Naive thymus-derived CD8-positive, alpha-beta T cell (primary cell): ENCODE measurements around the gene THEM5. TPM values are rescaled to one million over a fixed set of nuclear protein-coding genes. Genes with fewer than 3 reads are reported as not detected.
A peak's percentile ranks its signal among the peaks of the same experiment; 100 is the strongest.

ENCODE experiments used
- ATAC-seq, 2 donors: fragments of 150-1000 bp; cut with Tn5 transposase in 1 of 2; sonication (Bioruptor Pico), chemical (Tn5 transposase) in 1 of 2; 1 replicate in 1 of 2; 2 replicates in 1 of 2; pipeline ENCODE4 v1.10.0; 2021; ENCODE audit warnings: mild to moderate bottlenecking in 2 of 2, moderate library complexity in 2 of 2
- POLR2A ChIA-PET: fragments of 350-600 bp; sonication (Branson Sonifier 250); formaldehyde crosslinking; loops from one replicate; lab custom pipeline; 2021; ENCODE audit warnings: antibody characterized with exemption; lab: Charles Lee
- DNase-seq, 10 donors: peaks; one replicate each; pipeline versions ENCODE4 v3.0.0 to v3.0.0-alpha.2; 2020 to 2022
- H3K27ac Mint-ChIP-seq, 10 donors: one replicate each; pipeline ENCODE4 v1.8.0; 2020 to 2022; ENCODE audit warnings: mild to moderate bottlenecking in 10 of 10, mixed read lengths in 10 of 10, moderate library complexity in 4 of 10, inconsistent platforms in 1 of 10
- H3K27me3 Mint-ChIP-seq, 5 donors: one replicate each; pipeline ENCODE4 v1.8.0; 2021 to 2022; ENCODE audit warnings: mixed read lengths in 5 of 5
- H3K36me3 Mint-ChIP-seq, 3 donors: one replicate each; pipeline ENCODE4 v1.8.0; 2020 to 2022; ENCODE audit warnings: mixed read lengths in 3 of 3, mild to moderate bottlenecking in 2 of 3, inconsistent platforms in 1 of 3
- H3K4me1 Mint-ChIP-seq, 4 donors: one replicate each; pipeline ENCODE4 v1.8.0; 2021 to 2022; ENCODE audit warnings: mixed read lengths in 4 of 4
- H3K4me3 Mint-ChIP-seq, 10 donors: one replicate each; pipeline ENCODE4 v1.8.0; 2020 to 2022; ENCODE audit warnings: mild to moderate bottlenecking in 10 of 10, mixed read lengths in 10 of 10, moderate library complexity in 6 of 10, inconsistent platforms in 1 of 10
- H3K9me3 Mint-ChIP-seq, 9 donors: one replicate each; pipeline ENCODE4 v1.8.0; 2020 to 2022; ENCODE audit warnings: mixed read lengths in 9 of 9, mild to moderate bottlenecking in 3 of 9, inconsistent platforms in 1 of 9, moderate library complexity in 1 of 9
- polyA plus RNA-seq, 3 donors: library from polyadenylated mRNA; unstranded; fragments of 300-500 nt; fragmentation: Illumina TruSeq; gene quantifications; one replicate each; pipeline ENCODE4 v1.2.3, GENCODE V29; 2021
- total RNA-seq, 8 experiments: library from RNA in 2 of 8; stranded (reverse) in 2 of 8; gene quantifications; one replicate each; pipeline ENCODE4 v1.2.3 and lab custom pipeline; 2021 to 2026

Gene THEM5
- total and polyA plus RNA-seq, 5 experiments from 2014 or later = not detected

DNA sequence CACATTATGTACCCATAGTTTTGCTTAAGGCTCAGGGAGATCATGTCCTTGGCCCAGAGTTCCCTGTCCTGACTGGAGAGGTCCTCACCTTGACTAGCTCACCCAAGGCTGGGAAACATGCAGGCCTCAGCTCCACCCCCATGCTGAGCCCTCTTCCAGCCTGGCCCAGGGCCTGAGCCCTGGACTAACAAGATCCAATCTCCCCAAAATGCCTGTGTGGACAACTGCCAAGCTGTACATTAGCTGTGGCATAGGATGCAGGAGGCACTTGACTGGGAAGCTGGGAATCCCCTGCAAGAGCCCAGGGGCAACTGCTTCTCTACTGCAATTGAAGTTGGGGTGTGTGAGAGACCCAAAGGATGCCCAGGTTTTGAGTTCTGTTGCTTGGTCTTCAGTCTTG, 50.3 kb downstream of the THEM5 start:
- H3K27ac Mint-ChIP-seq = peak overlapping the region in 1 of 10 donors; percentile 33
- POLR2A ChIA-PET = no interaction called here
- peaks cover 11 to 16% (median 12%) of the 10 kb centered on the region in 4 donors for H3K4me1 Mint-ChIP-seq
- ATAC-seq (no peak), DNase-seq (no peak)
- no peak overlapping the region for H3K4me3 Mint-ChIP-seq
- peaks cover 0 to 6% (median 0%) of the 10 kb centered on the region in 5 donors for H3K27me3 Mint-ChIP-seq
- peaks cover 0 to 8% (median 0%) of the 10 kb centered on the region in 3 donors for H3K36me3 Mint-ChIP-seq
- H3K9me3 Mint-ChIP-seq = no peaks in the 10 kb centered on the region

DNA sequence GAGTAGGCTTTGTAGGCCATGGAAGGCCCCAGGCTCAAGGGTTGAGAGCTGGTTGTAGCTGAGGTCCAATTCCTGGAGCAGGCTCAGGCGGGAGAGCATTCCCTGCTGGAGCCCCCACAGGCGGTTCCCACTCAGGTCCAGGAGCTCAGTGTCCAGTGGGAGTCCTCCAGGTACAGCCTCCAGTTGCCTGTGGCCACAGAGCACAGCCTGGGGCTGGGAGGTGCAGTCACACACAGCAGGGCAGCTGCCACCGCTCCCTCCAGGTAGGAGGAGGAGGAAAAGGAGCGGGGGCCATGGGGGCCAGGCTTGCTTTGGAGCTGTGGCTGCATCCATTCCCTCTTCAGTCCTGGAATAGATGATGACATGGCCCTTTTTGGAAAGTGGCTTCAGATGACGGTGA, 51.1 kb downstream of the THEM5 start:
- Mint-ChIP-seq H3K9me3 (no peaks in the 10 kb centered on the region), H3K27ac (peak overlapping the region in 1 of 10 donors; percentile 38), H3K27me3 (peaks cover 0 to 6% (median 0%) of the 10 kb centered on the region in 5 donors), H3K4me3 (no peak overlapping the region), H3K36me3 (peaks cover 0 to 8% (median 0%) of the 10 kb centered on the region in 3 donors), H3K4me1 (peaks cover 8 to 13% (median 12%) of the 10 kb centered on the region in 4 donors)
- POLR2A ChIA-PET = no interaction called here
- ATAC-seq (no peak), DNase-seq (no peak)

DNA sequence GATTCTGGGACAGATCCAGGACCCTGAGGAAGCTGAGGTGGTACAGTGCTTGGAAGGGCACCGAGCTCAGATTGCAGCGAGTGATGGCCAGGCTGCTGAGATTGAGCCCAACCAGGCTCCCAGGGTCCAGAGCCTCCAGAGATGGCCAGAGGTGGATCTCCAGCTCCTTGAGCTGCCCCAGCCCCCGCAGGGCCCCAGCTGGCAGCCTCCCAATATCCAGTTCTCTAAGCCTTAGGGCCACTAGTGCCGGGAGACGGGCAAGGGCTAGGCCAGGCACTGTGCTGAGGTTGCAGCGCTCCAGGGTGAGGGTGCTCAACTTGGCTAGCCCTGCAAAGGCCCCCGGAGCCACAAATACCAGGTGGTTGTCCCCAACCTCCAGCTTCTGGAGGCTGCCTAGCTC, 51.7 kb downstream of the THEM5 start:
- DNase-seq = no peak
- no peak for ATAC-seq
- Mint-ChIP-seq H3K36me3 (peaks cover 0 to 9% (median 0%) of the 10 kb centered on the region in 3 donors), H3K27ac (no peak overlapping the region), H3K9me3 (no peaks in the 10 kb centered on the region), H3K4me1 (peaks cover 8 to 12% (median 12%) of the 10 kb centered on the region in 4 donors), H3K4me3 (no peak overlapping the region), H3K27me3 (peaks cover 0 to 6% (median 0%) of the 10 kb centered on the region in 5 donors)
- POLR2A ChIA-PET = interaction anchor here (0.5 kb wide), 1 partner anchor 350 kb away, joined by 3 read pairs; no protein-coding TSS in a partner anchor

DNA sequence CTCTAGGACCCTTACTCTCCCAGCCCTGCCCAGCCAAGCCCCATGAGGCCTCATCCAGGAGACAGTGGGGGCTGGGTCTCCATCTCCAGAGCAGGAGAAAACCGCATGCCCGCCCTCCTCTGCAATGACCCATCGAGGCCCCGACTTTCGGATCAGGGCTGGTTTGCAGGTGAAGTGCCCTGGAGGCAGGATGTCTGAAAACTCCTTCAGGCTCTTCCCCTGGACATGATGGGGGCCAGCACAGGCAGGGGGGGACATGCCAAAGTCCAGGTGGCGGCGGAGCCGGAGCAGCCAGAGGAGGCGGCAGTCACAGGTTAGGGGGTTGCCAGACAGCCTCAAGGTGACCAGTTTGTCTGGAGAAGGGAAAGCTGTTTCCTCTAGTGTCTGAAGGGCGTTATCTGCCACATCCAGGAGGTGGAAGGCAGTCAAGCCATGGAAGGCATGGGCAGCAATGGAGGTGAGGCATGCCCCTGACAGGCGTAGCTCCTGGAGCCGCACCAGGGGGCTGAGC, 52.1 kb downstream of the THEM5 start:
- peaks cover 0 to 6% (median 0%) of the 10 kb centered on the region in 5 donors for H3K27me3 Mint-ChIP-seq
- H3K36me3 Mint-ChIP-seq = peaks cover 0 to 12% (median 0%) of the 10 kb centered on the region in 3 donors
- H3K9me3 Mint-ChIP-seq = no peaks in the 10 kb centered on the region
- H3K27ac Mint-ChIP-seq = no peak overlapping the region
- no peak overlapping the region for H3K4me3 Mint-ChIP-seq
- DNase-seq (no peak), ATAC-seq (no peak)
- H3K4me1 Mint-ChIP-seq = peaks cover 8 to 12% (median 12%) of the 10 kb centered on the region in 4 donors
- POLR2A ChIA-PET = interaction anchor here (0.5 kb wide), 1 partner anchor 349 kb away, joined by 3 read pairs; no protein-coding TSS in a partner anchor

DNA sequence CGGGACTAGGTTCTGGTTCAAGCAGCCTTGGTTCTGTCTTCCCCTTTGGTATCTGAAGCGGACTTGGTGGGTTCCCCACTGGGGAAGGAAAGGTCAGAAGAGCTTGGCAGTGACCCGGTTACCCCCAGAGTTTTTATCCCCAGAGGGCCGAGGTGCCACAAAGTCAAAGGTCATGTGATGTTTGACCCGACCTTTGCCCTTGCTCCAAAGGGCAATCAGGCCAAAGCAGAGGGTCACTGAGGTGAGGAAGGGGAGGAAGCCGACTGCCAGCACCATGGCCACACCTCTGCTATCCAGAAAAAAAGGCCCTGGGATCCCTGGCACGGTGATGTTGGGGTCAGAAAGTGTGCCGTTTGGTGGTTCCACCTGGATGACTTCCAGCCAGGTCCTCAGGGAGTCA, 52.7 kb downstream of the THEM5 start:
- DNase-seq = no peak
- Mint-ChIP-seq H3K9me3 (no peaks in the 10 kb centered on the region), H3K4me1 (peaks cover 8 to 12% (median 12%) of the 10 kb centered on the region in 4 donors), H3K36me3 (peaks cover 0 to 12% (median 0%) of the 10 kb centered on the region in 3 donors), H3K4me3 (no peak overlapping the region), H3K27ac (peak overlapping the region in 1 of 10 donors; percentile 25), H3K27me3 (peaks cover 0 to 6% (median 0%) of the 10 kb centered on the region in 5 donors)
- ATAC-seq = no peak
- POLR2A ChIA-PET = no interaction called here

DNA sequence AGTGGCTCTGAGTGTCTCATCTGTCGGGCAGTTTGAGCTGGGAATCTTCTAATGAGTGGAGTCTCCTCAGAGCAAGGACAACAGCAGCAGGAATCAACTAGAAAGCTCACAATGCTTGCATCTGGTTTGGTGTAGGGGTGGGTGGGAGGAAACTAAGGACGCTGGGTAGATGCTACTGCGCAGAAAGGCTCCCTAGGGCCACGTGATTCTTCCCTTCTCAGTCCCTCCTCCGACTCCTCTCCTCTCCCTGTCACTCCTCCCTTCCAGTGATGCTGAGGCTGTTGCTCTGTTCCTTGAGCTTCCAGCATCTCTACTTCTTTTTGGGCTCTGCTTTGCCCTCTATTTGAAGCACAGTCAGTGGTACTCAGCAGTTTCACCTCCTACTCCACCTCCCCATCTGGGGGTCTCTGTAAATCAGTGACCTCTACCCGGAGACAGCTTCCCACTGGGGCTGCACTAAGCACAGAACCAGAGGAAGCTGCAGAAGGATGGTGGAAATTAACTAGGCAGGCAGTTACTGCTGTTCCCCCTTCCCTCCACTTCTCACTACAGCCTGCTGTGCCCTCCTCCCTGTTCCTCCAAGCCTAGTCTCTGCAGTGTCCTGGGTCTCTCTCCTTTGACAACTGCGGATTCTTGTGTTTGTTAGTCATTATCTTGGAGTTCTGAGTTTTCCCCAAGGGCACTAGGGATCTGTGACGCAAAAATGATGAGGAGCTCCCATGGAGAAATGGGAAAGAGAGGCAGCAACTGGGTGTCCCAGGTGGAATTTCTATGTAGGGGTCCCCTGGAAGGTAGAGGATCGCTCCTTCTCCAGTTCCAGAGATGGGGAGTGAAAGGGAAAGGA, 54.1 kb downstream of the THEM5 start:
- POLR2A ChIA-PET = interaction anchor here (0.6 to 0.7 kb wide), 3 partner anchors 17 to 932 kb away, joined by 3 read pairs; partner anchors contain the start of gene MRPL9

DNA sequence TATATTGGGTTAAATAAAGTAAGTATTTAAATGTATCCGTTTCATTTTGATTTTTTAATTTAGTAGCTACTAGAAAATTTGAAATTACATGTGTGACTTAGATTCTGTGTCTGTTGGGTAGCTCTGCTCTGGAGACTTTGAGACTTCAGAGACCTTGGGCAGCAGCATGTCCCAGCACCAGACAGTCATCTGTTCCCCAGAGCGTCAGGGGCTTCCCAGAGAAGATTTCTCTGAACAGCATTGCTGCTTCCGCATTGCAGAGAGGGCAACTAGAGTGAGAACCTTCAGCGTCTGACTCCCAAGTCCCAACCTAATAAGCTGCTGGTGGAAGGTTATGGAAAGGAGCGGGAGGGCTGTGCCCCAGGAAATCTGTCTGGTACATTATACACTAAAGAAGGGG, 54.9 kb downstream of the THEM5 start:
- Mint-ChIP-seq H3K4me1 (peaks cover 8 to 12% (median 12%) of the 10 kb centered on the region in 4 donors), H3K27me3 (peaks cover 0 to 6% (median 0%) of the 10 kb centered on the region in 5 donors), H3K4me3 (no peak overlapping the region), H3K27ac (no peak overlapping the region), H3K9me3 (no peaks in the 10 kb centered on the region), H3K36me3 (peaks cover 0 to 18% (median 0%) of the 10 kb centered on the region in 3 donors)
- DNase-seq = no peak
- POLR2A ChIA-PET = no interaction called here
- no peak for ATAC-seq

More for the DNA sequence above, 54.1 kb downstream of the THEM5 start:
- DNase-seq = no peak
- peaks cover 0 to 6% (median 0%) of the 10 kb centered on the region in 5 donors for H3K27me3 Mint-ChIP-seq
- peaks cover 0 to 15% (median 0%) of the 10 kb centered on the region in 3 donors for H3K36me3 Mint-ChIP-seq
- H3K27ac Mint-ChIP-seq = peak overlapping the region in 1 of 10 donors; percentile 23
- ATAC-seq = no peak
- H3K4me3 Mint-ChIP-seq = no peak overlapping the region
- peaks cover 8 to 12% (median 12%) of the 10 kb centered on the region in 4 donors for H3K4me1 Mint-ChIP-seq
- H3K9me3 Mint-ChIP-seq = no peaks in the 10 kb centered on the region

Other genes with a start within 250 kb of the THEM5 start
- 10 to 100 TPM; 32.8 to 33.3 TPM for gene SNX27, start 241.7 kb downstream of the THEM5 start, total RNA-seq
- gene SNX27, start 241.7 kb downstream of the THEM5 start, polyA plus RNA-seq = 10 to 100 TPM in 1 of 3 donors, 1 to 10 TPM in 2; 8.3 to 12.2 (median 9.1) TPM
- gene CELF3, start 136.9 kb downstream of the THEM5 start, total RNA-seq = not detected
- not detected for gene CELF3, start 136.9 kb downstream of the THEM5 start, polyA plus RNA-seq
- not detected for gene RIIAD1, start 132.2 kb downstream of the THEM5 start, total RNA-seq
- gene RIIAD1, start 132.2 kb downstream of the THEM5 start, polyA plus RNA-seq = not detected
- 100 to 1,000 TPM in 1 of 2 experiments, 10 to 100 TPM in 1; 97.9 to 110 TPM for gene MRPL9, start 90.2 kb downstream of the THEM5 start, total RNA-seq
- 100 to 1,000 TPM; 125 to 137 (median 127) TPM for gene MRPL9, start 90.2 kb downstream of the THEM5 start, polyA plus RNA-seq
- gene TDRKH, start 63.2 kb downstream of the THEM5 start, total RNA-seq = 10 to 100 TPM; 20.5 to 23.2 TPM
- 10 to 100 TPM; 14.7 to 15.9 (median 14.9) TPM for gene TDRKH, start 63.2 kb downstream of the THEM5 start, polyA plus RNA-seq
- gene LINGO4, start 48.3 kb downstream of the THEM5 start, total RNA-seq = not detected
- gene LINGO4, start 48.3 kb downstream of the THEM5 start, polyA plus RNA-seq = not detected
- gene RORC, start 21.9 kb downstream of the THEM5 start, total RNA-seq = not detected
- under 1 TPM in 1 of 3 donors, not detected in 2; 0.06 TPM for gene RORC, start 21.9 kb downstream of the THEM5 start, polyA plus RNA-seq
- under 1 TPM in 1 of 2 experiments, not detected in 1; 0.21 TPM for gene C2CD4D, start 13.9 kb downstream of the THEM5 start, total RNA-seq
- under 1 TPM; 0.19 to 0.65 (median 0.26) TPM for gene C2CD4D, start 13.9 kb downstream of the THEM5 start, polyA plus RNA-seq
- 100 to 1,000 TPM; 154 to 166 TPM for gene THEM4, start 55.8 kb upstream of the THEM5 start, total RNA-seq
- 100 to 1,000 TPM in 2 of 3 donors, 10 to 100 TPM in 1; 82.2 to 116 (median 103) TPM for gene THEM4, start 55.8 kb upstream of the THEM5 start, polyA plus RNA-seq
- 100 to 1,000 TPM; 198 to 212 TPM for gene S100A10, start 140.1 kb upstream of the THEM5 start, total RNA-seq
- gene S100A10, start 140.1 kb upstream of the THEM5 start, polyA plus RNA-seq = 100 to 1,000 TPM; 629 to 783 (median 630) TPM
- 10 to 100 TPM; 88.6 to 95.4 TPM for gene S100A11, start 183.3 kb upstream of the THEM5 start, total RNA-seq
- 100 to 1,000 TPM in 1 of 3 donors, 10 to 100 TPM in 2; 62.0 to 124 (median 74.6) TPM for gene S100A11, start 183.3 kb upstream of the THEM5 start, polyA plus RNA-seq
- gene TCHHL1, start 235.4 kb upstream of the THEM5 start, total RNA-seq = not detected
- not detected for gene TCHHL1, start 235.4 kb upstream of the THEM5 start, polyA plus RNA-seq